IPS DF 6.9 (cell line): ENCODE measurements around the gene PTPRU.
A peak's percentile ranks its signal among the peaks of the same experiment; 100 is the strongest.

Experiments used
- DNase-seq: peaks from one replicate; pipeline ENCODE4 v3.0.0-alpha.2; 2013; ENCODE audit warnings: low read depth, low spot score
- H3K27ac ChIP-seq: one replicate; pipeline ENCODE4 v1.5.1; 2013; ENCODE audit warnings: low read length, control low read depth
- H3K27me3 ChIP-seq: 2 replicates; pipeline ENCODE4 v1.6.1; 2013; ENCODE audit warnings: mild to moderate bottlenecking, low read length; ENCODE audit not compliant: control insufficient read depth, insufficient read depth
- H3K36me3 ChIP-seq: 2 replicates; pipeline ENCODE4 v1.6.1; 2013; ENCODE audit warnings: low read length; ENCODE audit not compliant: control insufficient read depth, insufficient read depth
- H3K4me1 ChIP-seq: 2 replicates; pipeline ENCODE4 v1.6.1; 2013; ENCODE audit warnings: low read length; ENCODE audit not compliant: control insufficient read depth, insufficient read depth
- H3K4me3 ChIP-seq: 2 replicates; pipeline ENCODE4 v1.5.1; 2013; ENCODE audit warnings: mild to moderate bottlenecking, low read length
- H3K9me3 ChIP-seq: 2 replicates; pipeline ENCODE4 v1.6.1; 2013; ENCODE audit warnings: low read length, inconsistent platforms; ENCODE audit not compliant: control insufficient read depth, insufficient read depth
- WGBS: extraction: QIAGEN DNeasy Blood & Tissue Kit; methylation state at CpG from one replicate; pipeline ENCODE4 v1.1.7; 2013; ENCODE audit warnings: mixed read lengths, missing lambda C conversion rate; ENCODE audit not compliant: insufficient read length, insufficient coverage; 5-methylcytosine and 5-hydroxymethylcytosine counted together

PTPRU gene

GRCh38 chr1:29324202-29324601 is 87.9 kb downstream of the PTPRU start:
- H3K27ac ChIP-seq = no peak overlapping the region
- peaks cover 4% of the 10 kb centered on the region; the same call in 1 of the 2 replicates for H3K36me3 ChIP-seq
- no peaks in the 10 kb centered on the region for H3K27me3 ChIP-seq
- no CpG with 5 or more reads among the region's 10 CpGs for WGBS
- no peak overlapping the region for H3K4me3 ChIP-seq
- peaks cover 6% of the 10 kb centered on the region; the same call in 1 of the 2 replicates for H3K4me1 ChIP-seq
- no peak for DNase-seq
- H3K9me3 ChIP-seq = no peaks in the 10 kb centered on the region

GRCh38 chr1:29324771-29325351 is 88.5 kb downstream of the PTPRU start:
- Histone ChIP-seq H3K4me3 (peak overlapping the region; percentile 16; the same call in 1 of the 2 replicates), H3K4me1 (peaks cover 6% of the 10 kb centered on the region; the same call in 1 of the 2 replicates), H3K36me3 (peaks cover 4% of the 10 kb centered on the region; the same call in 1 of the 2 replicates), H3K27me3 (no peaks in the 10 kb centered on the region), H3K9me3 (no peaks in the 10 kb centered on the region), H3K27ac (no peak overlapping the region)
- DNase-seq = peak; percentile 97
- no CpG with 5 or more reads among the region's 19 CpGs for WGBS

GRCh38 chr1:29325675-29326074 is 89.4 kb downstream of the PTPRU start:
- Histone ChIP-seq H3K4me1 (peaks cover 6% of the 10 kb centered on the region; the same call in 1 of the 2 replicates), H3K27me3 (no peaks in the 10 kb centered on the region), H3K4me3 (no peak overlapping the region), H3K36me3 (peaks cover under 1% of the 10 kb centered on the region; the same call in 1 of the 2 replicates), H3K27ac (no peak overlapping the region), H3K9me3 (no peaks in the 10 kb centered on the region)
- no CpG with 5 or more reads among the region's 4 CpGs for WGBS
- DNase-seq = no peak

- no CpG with 5 or more reads among the region's 2 CpGs for WGBS
- Histone ChIP-seq H3K4me3 (no peak overlapping the region), H3K27ac (no peak overlapping the region), H3K9me3 (no peaks in the 10 kb centered on the region), H3K4me1 (peaks cover 6% of the 10 kb centered on the region; the same call in 1 of the 2 replicates), H3K27me3 (no peaks in the 10 kb centered on the region), H3K36me3 (no peaks in the 10 kb centered on the region)
- DNase-seq = no peak
Measured at GRCh38 chr1:29326123-29326522, 89.8 kb downstream of the PTPRU start.

GRCh38 chr1:29327223-29327935 is 91.1 kb downstream of the PTPRU start:
- H3K9me3 ChIP-seq = no peaks in the 10 kb centered on the region
- no CpG with 5 or more reads among the region's 9 CpGs for WGBS
- DNase-seq = no peak
- H3K4me3 ChIP-seq = no peak overlapping the region
- peaks cover 6% of the 10 kb centered on the region; the same call in 1 of the 2 replicates for H3K4me1 ChIP-seq
- no peaks in the 10 kb centered on the region for H3K36me3 ChIP-seq
- H3K27ac ChIP-seq = no peak overlapping the region
- H3K27me3 ChIP-seq = no peaks in the 10 kb centered on the region

GRCh38 chr1:29329022-29329775 is 92.9 kb downstream of the PTPRU start:
- no peak overlapping the region for H3K27ac ChIP-seq
- no peak for DNase-seq
- no peaks in the 10 kb centered on the region for H3K27me3 ChIP-seq
- no peak overlapping the region for H3K4me3 ChIP-seq
- peaks cover 6% of the 10 kb centered on the region; the same call in 1 of the 2 replicates for H3K4me1 ChIP-seq
- H3K36me3 ChIP-seq = no peaks in the 10 kb centered on the region
- H3K9me3 ChIP-seq = no peaks in the 10 kb centered on the region
- no CpG with 5 or more reads among the region's 9 CpGs for WGBS

GRCh38 chr1:29330089-29330488 is 93.8 kb downstream of the PTPRU start:
- no peak for DNase-seq
- H3K27me3 ChIP-seq = no peaks in the 10 kb centered on the region
- no peaks in the 10 kb centered on the region for H3K36me3 ChIP-seq
- WGBS = no CpG with 5 or more reads among the region's 2 CpGs
- no peak overlapping the region for H3K27ac ChIP-seq
- H3K9me3 ChIP-seq = no peaks in the 10 kb centered on the region
- H3K4me1 ChIP-seq = peaks cover 3% of the 10 kb centered on the region; the same call in 1 of the 2 replicates
- H3K4me3 ChIP-seq = no peak overlapping the region

GRCh38 chr1:29330856-29331255 is 94.5 kb downstream of the PTPRU start:
- WGBS = no CpG with 5 or more reads among the region's 7 CpGs
- no peak for DNase-seq
- no peak overlapping the region for H3K4me3 ChIP-seq
- no peaks in the 10 kb centered on the region for H3K36me3 ChIP-seq
- H3K27ac ChIP-seq = no peak overlapping the region
- H3K9me3 ChIP-seq = no peaks in the 10 kb centered on the region
- no peaks in the 10 kb centered on the region for H3K4me1 ChIP-seq
- H3K27me3 ChIP-seq = no peaks in the 10 kb centered on the region

GRCh38 chr1:29331309-29331708 is 95.0 kb downstream of the PTPRU start:
- Histone ChIP-seq H3K9me3 (no peaks in the 10 kb centered on the region), H3K4me3 (no peak overlapping the region), H3K27ac (no peak overlapping the region), H3K4me1 (no peaks in the 10 kb centered on the region), H3K27me3 (no peaks in the 10 kb centered on the region), H3K36me3 (no peaks in the 10 kb centered on the region)
- no peak for DNase-seq

- H3K27ac ChIP-seq = no peak overlapping the region
- WGBS = no CpG with 5 or more reads among the region's 1 CpG
- no peak overlapping the region for H3K4me3 ChIP-seq
- no peaks in the 10 kb centered on the region for H3K4me1 ChIP-seq
- no peak for DNase-seq
- H3K36me3 ChIP-seq = no peaks in the 10 kb centered on the region
- H3K27me3 ChIP-seq = no peaks in the 10 kb centered on the region
- no peaks in the 10 kb centered on the region for H3K9me3 ChIP-seq
Measured at GRCh38 chr1:29331729-29332128, 95.4 kb downstream of the PTPRU start.
